ENCODE data around the gene ARHGAP24. TPM values are rescaled to one million over a fixed set of nuclear protein-coding genes. Genes with fewer than 3 reads are reported as not detected.

ARHGAP24 gene
- total RNA-seq, 1 donor from 2014 or later = not detected

DNA sequence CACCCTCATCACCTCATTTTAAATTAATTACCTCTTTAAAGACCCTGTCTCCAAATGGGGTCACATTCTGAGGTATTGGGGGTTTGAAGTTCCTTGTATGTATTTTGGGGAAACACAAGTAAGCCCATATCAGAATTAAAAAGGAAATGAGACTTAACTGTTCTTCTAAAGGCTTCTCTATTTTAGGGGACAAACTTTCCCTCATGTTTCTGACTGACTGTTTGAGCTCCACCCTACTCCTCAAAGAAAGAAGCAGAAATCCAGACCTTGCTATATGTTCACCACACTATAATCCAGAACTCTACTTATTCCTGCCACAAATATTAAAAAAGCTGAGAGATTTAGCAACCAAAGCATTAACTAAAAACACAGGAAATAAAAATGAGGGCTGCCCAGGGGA lies 258.8 kb downstream of the ARHGAP24 start:
- intact Hi-C loops (cut with micrococcal nuclease) = no loop called here

DNA sequence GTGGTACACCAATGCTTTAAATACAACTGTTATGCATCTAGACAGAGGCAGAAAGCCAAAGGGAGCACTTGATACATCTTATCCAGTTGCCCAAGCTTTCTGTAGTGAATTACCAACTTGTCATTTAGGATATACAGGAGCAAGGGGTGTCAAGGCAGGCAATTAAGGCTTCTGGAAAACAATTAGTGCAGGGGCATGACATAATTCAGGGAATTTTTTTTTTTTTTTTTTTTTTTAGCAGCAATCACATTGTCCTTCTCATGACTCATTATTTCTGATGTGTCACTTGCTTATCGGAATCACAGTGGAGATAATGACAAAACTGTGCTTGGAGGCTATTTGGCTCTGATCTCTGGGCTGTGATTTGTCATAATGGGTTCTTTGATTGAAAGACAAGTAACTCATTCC lies 259.5 kb downstream of the ARHGAP24 start:
- intact Hi-C loops (cut with micrococcal nuclease) = no loop called here

DNA sequence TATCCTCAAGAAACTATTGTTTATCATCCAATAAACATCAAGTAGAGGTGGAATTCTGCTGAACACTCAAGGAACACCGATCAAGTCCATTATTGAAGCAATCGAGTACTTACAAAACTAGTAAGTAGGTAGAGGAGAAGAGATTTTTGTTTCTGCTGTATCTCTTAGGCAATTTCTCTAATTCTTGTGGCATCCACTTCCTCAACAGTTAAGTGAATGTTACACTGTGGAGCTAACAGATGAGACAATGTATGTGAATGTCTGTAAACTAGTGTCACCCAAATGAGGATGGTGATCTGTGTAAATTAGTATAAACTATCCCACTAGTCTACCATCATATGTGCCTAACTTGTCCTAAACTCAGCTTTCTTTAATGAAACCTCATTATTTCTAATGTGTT lies 261.6 kb downstream of the ARHGAP24 start:
- intact Hi-C loops (cut with micrococcal nuclease) = no loop called here

DNA sequence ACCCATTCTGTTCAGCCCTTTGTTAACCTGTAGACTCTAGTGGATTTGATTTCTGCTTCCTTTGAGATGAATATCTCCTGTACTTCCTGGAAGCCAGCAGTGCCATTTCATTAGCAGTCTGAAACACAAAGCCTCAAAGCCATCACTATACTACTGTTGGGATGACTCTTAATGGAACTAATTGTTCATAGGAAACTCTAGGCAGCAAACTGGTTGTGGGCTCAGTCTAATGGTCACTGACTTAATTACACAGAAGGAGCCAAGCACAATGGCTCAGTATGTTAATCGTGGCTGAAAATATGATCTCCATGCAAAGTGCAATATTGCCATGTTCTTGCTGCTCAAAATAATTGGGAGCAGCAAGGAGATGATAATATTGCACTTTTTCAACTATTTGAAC lies 262.3 kb downstream of the ARHGAP24 start:
- intact Hi-C loops (cut with micrococcal nuclease) = no loop called here

DNA sequence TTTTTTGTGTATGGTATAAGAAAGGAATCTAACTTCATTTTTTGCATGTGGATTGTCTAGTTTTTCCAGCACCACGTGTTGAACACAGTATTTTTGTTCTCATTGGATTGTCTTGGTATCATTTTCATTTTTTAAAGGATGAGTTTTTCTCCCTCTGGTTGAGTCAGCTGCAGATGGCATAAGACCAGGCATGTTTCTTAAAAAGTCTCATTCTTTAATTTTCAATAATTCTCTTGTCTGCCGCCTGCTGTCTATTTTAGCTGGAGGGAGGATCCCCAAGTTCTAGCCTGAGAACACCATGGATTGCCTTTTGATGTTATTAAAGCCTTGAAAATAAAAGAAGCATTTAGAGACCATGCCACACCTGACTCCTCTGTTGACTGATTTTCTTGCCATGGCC lies 263.8 kb downstream of the ARHGAP24 start:
- intact Hi-C loops (cut with micrococcal nuclease) = no loop called here

DNA sequence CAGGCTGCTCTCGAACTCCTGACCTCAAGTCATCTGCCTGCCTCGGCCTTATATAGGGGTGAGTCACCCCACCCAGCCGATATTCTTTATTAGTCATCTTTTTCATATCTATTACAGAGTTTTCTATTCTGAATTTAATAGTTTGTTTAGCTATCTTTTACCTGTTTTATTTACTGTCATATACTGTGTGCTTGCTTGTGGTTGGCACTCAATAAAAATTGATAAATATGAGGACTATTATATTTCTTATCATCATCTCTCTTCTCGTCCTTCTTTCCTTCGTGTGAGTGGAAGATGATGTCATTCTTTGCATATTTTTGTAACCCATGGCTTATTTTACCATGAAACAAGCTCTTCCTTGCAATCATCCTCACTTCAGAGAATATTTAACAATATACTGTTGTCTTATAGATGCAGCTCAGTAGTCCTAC lies 265.5 kb downstream of the ARHGAP24 start:
- intact Hi-C loops (cut with micrococcal nuclease) = no loop called here

DNA sequence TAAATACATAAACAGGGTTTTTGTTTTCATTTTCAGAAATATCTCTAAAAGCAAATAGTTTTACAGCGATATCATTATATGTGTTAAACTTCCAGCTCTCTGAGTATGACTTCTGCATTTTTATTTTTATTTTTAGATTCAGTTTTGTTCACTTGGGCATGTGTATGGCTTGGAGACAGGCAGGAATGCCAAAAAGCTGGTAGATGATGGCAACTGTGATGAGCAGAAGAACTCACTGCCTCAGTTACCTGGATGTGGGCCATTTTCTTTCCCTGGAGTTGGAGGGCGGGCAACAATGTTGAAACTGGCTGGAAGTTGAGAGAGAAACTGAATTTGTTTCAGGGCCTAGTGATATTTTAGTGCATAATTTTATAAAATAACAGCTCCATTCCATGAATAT lies 266.4 kb downstream of the ARHGAP24 start:
- intact Hi-C loops (cut with micrococcal nuclease) = no loop called here

DNA sequence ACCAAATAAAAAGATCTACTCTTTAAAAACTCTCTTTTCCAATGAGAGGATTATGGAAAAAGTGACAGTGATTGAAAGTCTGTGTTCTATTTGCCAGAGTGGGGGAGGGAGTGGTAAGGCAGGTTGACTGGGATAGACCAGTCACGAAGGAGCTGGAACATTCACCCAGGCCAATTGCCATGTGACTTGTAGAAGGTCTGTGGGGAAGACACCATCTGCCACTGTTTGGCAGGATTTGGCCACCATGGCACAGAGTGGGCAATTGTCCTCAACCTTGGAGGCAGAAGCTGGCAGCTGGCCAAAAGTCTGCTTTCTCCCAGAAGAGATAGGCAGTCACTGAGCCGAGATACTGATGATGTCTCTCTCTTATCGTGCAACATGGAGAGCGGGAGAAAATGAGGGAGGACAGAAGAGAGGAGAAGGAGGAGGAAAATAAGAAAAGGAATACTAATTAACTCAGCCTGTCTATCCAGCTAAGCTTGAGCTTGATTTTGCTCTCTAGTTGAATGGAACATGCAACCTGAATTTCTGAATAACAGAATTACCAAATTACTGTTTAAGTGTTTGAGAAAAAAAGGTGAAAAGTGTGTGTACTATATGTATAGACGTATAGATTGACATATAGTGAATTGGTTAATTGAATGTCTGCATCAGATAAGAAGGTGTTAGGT lies 267.1 kb downstream of the ARHGAP24 start:
- intact Hi-C loops (cut with micrococcal nuclease) = no loop called here

DNA sequence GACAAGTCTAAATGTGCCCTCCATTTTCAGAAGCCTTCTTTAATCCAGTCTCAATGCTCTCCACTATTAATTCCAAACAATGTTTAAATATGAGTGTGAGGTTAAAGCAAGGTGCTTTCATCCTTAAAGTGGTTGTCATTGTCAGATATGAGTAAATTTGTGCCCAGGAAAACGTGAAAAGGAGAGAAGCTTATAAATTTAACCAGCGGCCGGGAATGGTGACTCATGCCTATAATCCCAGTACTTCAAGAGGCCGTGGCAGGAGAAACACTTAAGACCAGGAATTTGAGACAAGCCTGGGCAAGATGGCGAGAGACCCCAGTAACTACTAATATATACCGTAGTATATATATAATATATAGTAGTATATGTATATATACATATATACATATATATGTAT lies 270.0 kb downstream of the ARHGAP24 start:
- intact Hi-C loops (cut with micrococcal nuclease) = no loop called here

DNA sequence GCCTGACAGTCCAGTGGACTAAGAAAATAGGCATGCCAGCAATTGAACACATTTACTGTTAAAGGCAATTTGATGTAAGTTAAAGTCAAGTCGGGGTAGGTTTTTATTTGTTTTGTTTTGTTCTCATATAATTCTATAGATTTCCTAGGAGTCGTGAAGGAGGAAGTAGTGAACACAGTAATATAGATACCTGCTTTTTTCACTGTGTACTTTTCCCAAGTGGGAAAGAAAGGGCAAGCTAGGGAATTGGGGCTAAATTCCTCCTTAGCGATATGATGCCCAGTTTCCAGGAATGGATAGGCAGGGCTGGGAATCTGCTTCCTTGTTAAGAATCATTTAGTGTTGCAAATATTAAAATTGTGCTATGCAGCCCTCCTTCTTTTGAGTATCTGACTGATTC lies 271.0 kb downstream of the ARHGAP24 start:
- intact Hi-C loops (cut with micrococcal nuclease) = no loop called here

DNA sequence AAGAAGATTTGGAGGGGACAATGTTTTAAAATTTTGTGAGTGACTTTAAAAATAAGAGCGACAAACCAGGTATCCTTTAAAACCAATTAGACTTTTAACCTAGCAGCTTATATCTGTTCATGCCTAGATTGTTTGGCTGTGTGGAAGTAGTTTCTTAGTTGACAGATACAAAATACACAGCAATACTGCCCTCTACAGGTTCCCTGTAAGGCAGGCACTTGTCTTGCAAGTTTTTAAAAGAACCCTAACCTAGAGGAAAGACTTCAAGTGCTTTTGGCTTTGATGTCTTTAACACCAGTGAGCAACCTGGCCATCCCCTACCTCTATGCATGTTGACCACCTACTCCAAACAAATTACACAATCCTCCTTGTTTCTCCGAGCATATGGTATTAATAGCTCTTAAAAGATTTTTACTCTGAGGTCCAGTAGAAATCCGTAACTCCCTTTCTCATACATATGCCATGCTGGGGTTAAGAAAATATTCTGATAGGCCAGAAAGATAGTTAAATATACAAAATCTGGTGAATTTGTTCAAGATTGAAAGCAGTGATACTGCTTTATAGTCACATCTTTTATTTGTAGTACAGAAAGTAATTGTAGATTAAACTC lies 273.0 kb downstream of the ARHGAP24 start:
- intact Hi-C loops (cut with micrococcal nuclease) = loop anchor here (1.0 to 2.0 kb wide), 3 partner anchors 601 to 997 kb away; no protein-coding TSS in a partner anchor

DNA sequence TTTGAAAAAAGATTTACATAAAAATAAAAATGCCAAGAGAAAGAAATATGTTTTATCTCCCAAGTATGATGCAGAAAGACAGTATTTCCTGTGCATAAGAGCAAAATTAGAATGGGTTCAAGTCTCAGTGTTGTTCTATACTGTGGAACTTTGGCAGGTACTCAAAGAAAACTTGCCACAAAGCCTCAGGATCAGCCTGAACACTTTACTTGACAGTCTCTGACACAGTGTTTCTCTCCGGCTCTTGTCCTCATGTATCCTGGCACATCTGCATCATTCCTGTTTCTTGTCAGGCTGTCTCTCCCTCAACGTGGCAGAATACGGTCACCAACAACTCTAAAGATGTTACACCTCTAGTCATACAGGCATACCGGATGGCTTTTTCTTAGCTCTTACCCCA lies 273.7 kb downstream of the ARHGAP24 start:
- intact Hi-C loops (cut with micrococcal nuclease) = loop anchor here (1.0 to 2.0 kb wide), 3 partner anchors 601 to 998 kb away; no protein-coding TSS in a partner anchor

DNA sequence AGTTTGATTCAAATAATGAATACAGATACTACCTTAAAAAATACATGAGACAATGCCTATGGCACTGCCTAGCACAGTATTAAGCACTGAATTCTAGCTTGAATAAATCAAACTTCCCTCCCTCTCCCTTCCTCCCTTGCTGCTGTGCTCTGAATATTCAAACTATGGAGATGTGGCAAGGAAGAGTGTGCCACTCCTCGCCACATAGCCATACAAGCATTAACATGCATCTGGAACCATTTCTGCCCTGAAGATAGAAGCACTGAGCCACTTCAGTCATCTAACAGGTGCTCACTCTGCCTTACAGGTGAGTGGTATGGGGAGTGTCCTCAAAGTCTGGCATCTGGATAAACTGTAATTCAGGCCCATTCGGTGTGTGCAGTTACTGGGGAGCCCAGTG lies 276.9 kb downstream of the ARHGAP24 start:
- intact Hi-C loops (cut with micrococcal nuclease) = no loop called here

DNA sequence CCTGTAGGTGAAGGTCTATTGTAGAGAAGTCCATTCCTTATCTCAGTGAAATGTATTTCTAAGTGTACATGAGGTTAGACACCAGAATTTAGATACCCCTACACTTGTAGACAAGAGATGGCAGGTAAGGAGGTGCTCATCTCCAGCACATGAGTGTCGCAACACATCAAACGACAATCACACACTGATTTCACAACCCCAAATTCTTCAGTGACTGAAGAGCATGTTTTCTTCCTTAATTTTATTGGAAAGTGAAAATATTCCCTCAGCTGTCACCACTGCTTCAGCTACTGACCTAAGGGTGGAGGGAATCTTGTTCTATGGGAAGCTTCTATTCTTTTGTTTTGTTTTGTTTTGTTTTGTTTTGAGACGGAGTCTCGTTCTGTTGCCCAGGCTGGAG lies 280.3 kb downstream of the ARHGAP24 start:
- intact Hi-C loops (cut with micrococcal nuclease) = no loop called here

DNA sequence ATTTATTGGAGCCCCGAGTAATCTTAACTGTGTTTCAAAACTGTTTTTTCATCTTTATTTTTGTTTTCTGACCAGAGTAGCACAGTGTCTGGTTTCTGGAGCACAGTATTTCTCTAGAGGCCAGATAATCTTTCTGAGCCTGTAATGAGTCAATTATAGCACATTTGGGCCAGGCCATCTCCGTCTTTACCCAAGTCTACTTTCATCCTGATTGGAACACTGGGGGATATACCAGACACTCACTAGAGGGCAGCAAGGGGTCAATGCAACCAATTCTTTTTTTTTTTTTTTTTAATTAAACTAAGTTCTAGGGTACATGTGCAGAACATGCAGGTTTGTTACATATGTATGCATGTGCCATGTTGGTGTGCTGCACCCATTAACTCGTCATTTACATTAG lies 282.0 kb downstream of the ARHGAP24 start:
- intact Hi-C loops (cut with micrococcal nuclease) = no loop called here

DNA sequence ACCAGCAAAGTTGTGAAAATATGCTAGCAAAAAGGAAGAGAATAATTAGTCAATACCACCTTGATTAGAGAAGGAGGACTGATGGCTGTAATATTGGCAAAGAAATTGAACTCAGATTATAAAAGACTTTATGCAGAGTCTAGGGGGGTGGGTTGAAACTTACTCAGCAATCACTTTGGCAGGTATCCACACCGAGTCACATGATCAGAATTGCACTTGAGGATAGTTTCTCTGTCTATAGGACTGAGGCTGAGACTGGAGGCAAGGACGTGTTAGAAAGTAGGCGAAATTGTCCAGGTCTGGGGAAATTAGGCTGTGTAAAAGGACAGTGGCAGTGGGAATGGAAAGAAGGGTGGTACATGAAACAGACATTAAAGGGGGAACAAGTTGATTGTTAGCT lies 284.4 kb downstream of the ARHGAP24 start:
- intact Hi-C loops (cut with micrococcal nuclease) = no loop called here

DNA sequence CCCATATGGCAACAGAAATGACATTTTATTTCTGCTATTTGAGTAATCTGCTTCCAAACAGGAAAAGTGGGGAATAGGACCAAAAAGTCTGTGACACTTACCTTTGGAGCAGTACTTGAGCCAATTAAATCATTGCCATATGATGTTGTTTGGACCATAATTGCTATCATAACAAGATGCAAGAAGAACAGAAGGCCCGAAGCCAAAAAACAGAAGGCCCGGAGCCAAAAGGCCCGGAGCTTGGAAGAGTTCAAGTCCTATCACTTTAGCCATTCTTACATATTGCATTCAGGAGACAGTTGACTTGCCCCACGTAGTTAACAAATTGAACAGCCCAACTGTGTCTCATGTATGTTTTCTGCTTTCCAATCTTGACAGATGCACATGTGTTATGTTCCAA lies 285.6 kb downstream of the ARHGAP24 start:
- intact Hi-C loops (cut with micrococcal nuclease) = no loop called here

DNA sequence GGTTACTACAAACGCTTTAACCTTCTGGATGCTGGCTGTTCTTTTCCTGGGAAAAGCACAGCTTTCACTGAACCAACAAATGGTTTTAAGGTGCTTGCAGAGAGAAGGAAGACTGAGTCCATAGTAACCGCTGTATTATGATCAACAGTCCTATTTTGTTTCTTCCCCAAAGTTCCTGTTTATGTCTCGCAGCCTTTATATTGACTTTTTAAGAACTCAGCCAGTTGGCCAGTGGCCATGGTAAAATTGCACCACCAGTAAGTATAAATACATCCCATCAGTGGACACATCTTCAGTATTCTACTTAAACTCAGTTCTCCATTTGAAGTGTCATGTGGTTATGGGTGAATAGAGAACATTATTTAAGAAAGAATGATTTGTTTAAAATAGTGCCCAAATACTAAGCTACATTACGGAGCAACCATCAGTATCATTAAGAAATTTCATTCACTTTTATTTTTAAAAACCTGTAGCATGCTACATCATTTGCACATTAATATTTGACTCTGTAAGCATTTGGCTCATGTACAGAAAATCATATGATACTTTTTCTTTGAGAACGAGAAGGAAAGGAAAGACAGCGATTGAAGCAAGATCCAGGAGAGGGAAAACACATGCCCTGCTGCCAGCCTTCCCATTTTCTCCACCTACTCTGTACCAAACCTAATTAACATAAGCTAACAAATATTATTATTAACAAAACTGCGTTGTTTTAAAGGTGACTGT lies 287.0 kb downstream of the ARHGAP24 start:
- intact Hi-C loops (cut with micrococcal nuclease) = no loop called here

DNA sequence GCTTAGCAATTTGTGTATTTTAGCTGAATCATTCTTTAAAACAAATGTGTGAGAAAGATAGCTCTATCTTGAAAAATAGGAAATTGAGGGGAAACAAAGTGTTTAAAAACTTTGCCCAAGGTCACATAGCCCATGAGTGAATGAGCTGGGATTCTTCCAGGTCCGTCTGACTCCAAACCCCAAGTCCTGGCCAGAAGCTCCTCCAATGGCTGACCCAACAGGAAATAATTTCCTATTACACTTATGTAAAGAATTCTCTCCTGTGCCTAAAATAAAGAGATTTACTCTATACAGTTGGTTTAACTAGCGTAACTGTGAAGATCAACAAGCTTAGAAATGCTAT lies 287.6 kb downstream of the ARHGAP24 start:
- intact Hi-C loops (cut with micrococcal nuclease) = no loop called here

DNA sequence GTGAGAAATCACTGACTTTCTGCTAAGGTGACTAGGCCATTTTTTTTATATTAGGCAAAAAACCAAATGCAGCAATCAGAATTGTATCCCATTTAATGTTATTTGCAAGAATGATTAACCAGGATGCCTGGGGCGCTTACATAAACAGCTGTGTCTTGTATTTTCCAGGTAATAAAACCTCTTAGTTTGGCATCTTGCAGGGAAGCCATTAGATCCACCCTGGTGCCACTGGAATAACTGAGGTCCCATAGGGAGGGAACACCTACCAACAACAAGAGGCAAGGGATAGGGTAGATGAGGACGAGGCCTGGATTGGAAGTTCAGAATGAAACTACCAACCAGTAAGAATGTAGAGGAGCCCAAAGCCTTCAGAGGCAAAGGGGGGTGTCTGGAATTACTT lies 288.3 kb downstream of the ARHGAP24 start:
- intact Hi-C loops (cut with micrococcal nuclease) = no loop called here

DNA sequence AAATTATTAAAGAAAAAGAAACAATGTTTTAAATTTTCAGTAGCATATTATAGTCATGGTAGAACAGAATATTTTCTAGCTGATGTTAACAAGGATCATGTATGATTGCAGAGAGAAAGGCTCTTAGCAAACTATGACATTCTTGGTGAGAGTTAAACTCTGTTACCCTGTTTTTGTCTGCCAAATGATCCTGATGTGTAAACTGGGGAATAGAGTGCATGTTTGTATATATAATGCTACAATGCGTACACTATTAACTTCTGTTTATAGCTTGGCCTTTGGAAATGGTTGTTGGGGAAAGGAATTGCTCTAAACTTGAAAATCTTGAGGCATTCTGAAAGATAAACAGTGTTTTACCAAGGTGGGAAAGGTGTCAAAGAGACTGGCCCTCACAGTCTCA lies 292.7 kb downstream of the ARHGAP24 start:
- intact Hi-C loops (cut with micrococcal nuclease) = no loop called here

DNA sequence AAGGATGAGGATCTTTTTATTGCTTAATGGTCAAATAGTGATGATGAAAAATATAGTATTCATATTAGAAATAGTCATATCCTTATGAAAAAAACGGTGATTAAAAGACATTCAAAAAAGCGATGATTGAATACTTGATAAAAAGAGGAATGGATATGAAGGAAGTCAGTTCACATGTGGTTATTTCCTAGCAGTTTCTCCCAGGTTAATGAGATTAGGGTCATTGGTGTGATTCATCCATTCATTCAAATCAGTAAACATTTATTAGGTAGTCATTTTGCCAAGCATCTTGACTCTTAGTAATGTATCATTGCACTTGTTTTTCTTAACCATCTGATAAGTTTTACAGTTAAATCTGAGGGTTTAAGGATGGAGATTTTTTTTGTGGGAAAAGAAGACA lies 294.1 kb downstream of the ARHGAP24 start:
- intact Hi-C loops (cut with micrococcal nuclease) = no loop called here

DNA sequence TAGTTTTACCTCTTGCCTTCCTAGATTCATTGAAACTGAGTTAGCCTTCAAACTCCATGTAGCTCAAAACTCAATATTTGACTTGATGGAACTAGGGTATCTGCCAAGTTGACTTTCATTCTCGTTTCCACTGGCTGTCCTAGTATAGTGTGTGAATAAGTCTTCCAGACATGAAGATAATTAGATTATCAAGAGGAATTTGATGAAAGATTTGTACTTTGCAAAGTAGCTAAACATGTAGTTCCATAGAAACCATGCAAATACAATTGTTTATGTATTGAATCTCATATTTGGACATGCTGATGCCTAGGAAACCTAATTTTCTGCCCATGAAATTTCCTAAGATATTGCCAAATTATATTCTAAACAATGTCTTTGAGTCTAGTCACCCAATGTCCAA lies 297.5 kb downstream of the ARHGAP24 start:
- intact Hi-C loops (cut with micrococcal nuclease) = no loop called here

Measured in T-helper 1 cell treated with Interleukin-12 subunit alpha and Interleukin-12 subunit beta and Interleukin-4 antibody, amounts not matched to agents 30 ng/mL and 1 ng/mL, for 36 hours (primary cell).